HG02981 (cell line): ENCODE data around the gene OR5H14.
"Not testable (repeated sequence)": the region's sequence is repeated elsewhere in the genome, so short reads cannot be mapped to it uniquely, and the experiment has no call there.

ENCODE experiments used
- ATAC-seq: cut with Tn5 transposase; IDR thresholded peaks from one replicate; pipeline ENCODE4 v1.9.1; 2021; ENCODE audit warnings: mild to moderate bottlenecking, moderate library complexity; ENCODE audit not compliant: unreplicated experiment

The OR5H14 gene

DNA sequence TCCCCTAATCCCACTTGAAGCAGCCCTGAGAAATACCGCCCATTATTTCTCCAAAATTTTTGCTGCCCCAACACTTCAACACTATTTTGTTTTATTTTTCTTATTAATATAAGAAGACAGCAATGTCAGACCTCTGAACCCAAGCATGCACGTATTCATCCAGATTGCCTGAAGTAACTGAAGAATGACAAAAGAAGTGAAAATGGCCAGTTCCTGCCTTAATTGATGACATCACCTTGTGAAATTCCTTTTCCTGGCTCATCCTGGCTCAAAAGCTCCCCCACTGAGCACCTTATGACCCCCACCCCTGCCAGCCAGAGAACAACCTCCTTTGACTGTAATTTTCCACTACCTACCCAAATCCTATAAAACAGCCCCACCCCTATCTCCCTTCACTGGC lies 49.0 kb downstream of the OR5H14 start:
- not testable (repeated sequence) for ATAC-seq

DNA sequence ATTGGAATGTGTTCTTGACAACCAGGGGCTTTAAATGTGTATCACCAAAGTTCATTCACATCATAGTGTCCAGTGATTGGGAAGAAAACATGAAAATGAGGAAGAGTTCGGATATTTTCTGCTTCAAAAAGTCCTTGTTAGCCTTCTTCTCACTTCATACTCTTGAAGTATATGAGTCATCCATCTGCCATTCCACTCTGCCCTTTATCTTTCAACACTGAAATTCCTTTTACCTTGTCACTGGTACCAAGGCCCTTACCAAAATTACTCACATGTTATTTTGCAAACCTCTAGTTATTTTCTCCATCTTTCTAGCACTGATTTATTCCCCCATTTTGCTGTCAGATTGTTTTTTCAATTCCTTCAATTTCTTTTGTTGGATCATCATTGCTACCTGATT lies 51.7 kb downstream of the OR5H14 start:
- no peak for ATAC-seq
